HG03103 (cell line): Measurements from ENCODE around the gene ZNF92.
A peak's percentile ranks its signal among the peaks of the same experiment; 100 is the strongest.
"Not testable (repeated sequence)": the region's sequence is repeated elsewhere in the genome, so short reads cannot be mapped to it uniquely, and the experiment has no call there.

ENCODE experiments used
- ATAC-seq: cut with Tn5 transposase; IDR thresholded peaks from one replicate; pipeline ENCODE4 v1.9.1; 2021; ENCODE audit warnings: low read depth; ENCODE audit not compliant: unreplicated experiment

The ZNF92 gene

DNA sequence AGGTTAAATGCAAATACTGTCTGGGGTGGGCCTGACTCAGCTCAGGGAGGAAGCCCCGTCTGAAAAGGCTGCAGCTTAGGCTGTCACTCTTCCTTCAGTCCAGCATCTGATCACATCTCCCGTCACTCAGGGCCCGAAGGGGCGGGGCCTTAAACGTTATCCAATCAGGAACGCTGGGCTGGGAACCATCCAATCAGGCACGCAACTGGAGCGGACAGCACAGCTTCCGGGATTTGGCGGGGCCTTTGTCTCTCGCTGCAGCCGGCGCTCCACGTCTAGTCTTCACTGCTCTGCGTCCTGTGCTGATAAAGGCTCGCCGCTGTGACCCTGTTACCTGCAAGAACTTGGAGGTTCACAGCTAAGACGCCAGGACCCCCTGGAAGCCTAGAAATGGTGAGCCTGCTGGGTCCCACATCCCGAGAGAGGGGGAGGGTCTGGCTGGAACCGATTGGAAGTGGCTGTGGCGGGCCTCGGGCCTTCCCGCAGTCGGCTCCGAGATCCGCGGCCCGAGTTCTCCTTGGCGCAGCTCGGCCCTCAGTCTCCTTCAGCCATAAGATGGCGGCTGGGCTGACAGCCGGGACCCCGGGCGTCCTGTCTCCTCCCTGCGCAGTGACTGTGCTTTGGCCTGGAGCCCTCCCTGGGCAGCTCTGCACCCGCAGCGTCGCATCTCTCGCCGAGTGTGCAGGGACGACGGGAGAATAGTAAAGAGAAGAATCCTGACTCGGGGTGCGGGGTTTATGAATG, at the start of gene ZNF92:
Gene ZNF92, plus strand, starts transcription at position 248 of the 744 bp plus-strand sequence. Its CDS starts 143 bp downstream, at position 391.
- peak; percentile 99 for ATAC-seq

DNA sequence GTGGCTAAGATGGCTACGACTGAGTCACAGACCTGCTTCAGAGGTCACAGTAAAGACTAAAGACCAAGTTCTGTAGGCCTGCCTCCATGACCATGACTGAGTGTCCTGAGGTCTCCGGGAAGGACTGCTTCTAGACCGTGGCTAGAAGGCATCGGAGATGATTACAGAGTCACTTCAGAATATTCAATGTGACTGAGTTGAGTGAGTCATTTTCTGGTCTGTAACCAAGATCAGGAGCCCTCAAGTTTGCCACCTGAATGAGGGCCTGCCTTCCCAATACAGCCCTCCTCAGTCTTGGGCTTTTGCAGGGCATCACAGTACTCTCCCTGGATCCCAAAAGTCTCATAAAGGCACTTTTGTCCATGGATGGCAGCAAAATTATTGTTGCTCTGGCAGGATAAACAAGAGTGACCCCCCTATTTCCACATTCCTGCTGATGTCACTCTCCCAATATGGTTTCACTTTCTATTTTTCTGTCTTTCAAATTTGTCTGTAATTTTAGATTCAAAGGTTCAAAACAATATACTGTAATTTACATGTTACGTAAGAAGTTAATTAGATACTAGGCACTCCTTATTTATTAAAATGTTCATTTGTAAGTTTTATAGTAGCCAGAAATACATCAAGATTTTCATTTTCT, 47.7 kb upstream of the ZNF92 start:
- ATAC-seq = no peak

DNA sequence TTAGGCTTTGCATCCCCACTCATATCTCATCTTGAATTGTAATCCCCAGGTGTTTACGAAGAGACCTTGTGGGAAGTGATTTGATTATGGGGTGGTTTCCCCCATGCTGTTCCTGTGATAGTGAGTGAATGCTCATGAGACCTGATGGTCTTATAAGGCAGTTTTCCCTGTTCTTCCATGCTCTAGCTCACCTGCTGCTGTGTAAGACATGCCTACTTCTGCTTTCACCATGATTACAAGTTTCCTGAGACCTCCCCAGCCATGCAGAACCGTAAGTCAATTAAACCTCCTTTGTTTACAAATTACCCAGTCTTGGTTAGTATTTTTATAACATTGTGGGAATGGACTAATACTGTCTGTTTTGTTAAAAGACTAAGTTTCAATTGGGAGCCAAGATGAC, 35.3 kb upstream of the ZNF92 start:
- ATAC-seq = peak; percentile 68

DNA sequence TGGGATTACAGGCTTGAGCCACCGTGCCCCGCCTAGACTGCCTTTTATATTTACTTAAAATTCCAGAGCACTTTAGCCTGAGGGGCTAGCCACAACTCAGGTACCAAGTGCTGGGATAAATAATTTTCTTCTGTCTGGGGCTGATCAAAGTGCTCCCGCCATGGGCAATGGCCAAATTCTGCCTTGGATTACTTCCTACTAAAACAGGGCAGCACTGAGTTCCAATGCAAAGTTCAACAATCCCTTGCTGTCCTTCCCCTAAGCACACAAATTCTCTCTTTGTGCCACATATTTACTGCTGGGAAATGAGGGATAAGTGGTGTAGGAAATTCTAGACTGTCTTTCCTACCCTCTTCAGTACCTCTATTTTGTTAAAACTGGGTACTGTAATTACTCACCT, 34.4 kb upstream of the ZNF92 start:
- no peak for ATAC-seq

DNA sequence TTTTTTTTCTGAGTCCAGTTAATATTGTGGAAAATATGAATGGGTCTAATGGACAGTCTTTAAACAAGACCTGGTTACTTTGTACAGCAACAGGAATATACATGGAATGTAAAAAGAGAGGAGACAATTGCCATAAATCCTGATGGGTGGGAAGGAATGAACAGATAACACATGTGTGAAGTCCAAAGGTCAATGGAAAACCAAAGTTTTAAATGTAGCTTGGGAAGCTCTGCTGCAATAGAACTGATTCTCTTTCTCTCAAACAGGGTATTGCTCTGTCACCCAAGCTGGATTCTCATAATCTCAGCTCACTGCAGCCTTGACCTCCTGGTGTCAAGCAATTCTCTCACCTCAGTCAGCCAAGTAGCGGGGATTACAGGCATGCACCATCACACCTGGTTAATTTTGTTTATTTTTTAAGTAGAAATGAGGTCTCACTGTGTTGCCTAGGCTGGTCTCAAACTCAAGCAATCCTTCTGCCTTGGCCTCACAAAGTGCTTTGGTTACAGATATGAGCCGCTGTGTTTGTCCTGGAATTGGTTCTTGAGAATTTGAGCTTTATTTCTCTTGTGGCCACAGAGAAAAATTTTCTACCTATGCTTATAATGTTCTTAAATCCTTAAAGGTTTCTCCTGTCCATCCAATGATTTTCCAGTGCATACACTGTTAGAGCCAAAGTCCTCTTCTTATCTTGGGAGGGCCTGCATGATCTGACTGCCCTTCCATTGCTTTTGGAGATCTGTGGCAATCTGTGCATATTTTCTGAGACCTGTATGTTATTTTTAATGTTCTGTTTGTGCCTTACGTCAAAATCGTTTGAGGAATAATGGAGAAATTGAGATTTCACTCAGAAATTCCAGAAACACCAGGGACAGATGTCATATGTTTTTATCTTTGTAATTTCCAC, 30.7 kb upstream of the ZNF92 start:
- no peak for ATAC-seq

DNA sequence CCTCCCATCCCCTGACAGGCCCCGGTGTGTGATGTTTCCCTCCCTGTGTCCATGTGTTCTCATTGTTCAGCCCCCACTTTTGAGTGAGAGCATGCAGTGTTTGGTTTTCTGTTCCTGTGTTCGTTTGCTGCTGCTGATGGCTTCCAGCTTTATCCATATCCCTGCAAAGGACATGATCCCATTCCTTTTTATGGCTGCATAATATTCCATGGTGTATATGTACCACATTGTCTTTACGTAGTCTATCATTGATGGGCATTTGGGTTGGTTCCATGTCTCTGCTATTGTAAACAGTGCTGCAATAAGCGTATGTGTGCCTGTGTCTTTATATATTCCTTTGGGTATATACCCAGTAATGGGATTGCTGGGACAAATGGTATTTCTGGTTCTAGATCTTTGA, 29.1 kb upstream of the ZNF92 start:
- ATAC-seq = not testable (repeated sequence)

DNA sequence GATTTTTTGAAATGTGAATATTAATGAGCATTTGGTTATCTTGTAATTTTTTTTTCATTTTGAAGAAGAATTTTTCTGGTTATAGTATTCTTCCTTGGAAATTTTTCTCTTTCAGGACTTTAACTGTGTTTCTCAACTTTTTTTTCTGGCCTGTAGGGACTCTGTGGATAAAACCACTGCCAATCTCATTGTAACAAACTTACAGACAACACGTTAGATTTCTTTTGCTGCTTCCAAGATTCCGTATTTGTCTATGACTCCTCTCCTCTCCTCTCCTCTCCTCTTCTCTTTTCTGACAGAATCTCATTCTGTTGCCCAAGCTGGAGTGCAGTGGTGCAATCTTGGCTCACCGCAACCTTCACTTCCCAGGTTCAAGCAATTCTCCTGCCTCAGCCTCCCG, 19.4 kb upstream of the ZNF92 start:
- no peak for ATAC-seq

DNA sequence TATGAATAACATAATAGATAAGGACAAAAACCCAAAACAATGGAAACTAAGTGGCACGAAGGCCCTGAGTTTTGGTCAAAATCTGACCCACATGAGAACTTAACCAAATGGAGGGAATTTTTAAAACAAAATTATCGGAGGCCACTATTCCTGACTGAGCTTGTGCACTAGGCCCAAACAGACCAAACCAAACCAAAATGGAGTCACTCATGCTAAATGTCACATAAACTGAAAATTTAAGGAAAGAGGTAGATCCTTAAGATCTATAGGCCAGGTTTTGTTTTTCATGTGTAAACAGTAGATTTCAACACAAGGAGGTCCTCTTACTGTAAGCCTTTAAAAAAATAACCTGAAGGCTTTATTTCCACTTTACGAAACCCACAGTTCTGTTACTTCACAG, 3.8 kb upstream of the ZNF92 start:
- no peak for ATAC-seq

DNA sequence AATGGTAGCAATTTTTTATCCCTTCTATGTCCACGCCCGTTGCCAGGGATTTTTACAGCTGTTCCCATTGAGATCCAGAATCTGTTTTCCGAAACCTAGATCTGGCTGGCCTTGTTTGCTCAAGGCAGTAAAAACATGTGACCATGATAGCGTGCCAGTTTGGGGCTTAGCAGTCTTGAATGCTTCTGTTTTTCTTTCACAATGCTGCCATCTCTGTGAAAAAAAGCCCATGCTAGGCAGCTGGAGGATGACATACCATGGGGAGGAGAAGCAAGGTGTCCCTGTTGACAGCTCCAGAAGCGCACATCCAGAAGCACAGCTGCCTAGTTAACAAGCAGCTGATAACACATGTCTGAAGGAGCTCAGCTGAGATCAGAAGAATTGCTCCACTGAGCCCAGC, 2.2 kb upstream of the ZNF92 start:
- ATAC-seq = no peak

DNA sequence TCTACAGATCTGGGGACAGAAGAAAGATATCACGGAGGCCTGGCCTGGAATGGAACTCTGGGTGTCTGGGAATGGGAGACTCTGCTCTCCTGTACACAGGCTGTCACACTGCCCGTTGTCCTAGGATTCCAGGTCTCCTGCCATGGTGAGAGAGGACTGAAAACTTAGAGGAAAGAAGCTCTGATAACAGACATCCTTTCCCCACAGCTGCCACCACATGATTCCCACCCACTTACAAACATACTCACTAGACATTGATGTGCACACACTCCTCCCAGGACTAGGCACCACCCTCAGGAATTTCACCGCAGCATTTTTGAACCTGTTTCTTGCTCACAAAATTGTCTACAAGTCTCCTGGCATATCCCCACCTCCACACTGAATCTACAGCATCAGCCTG, 5.7 kb downstream of the ZNF92 start:
- ATAC-seq = no peak

DNA sequence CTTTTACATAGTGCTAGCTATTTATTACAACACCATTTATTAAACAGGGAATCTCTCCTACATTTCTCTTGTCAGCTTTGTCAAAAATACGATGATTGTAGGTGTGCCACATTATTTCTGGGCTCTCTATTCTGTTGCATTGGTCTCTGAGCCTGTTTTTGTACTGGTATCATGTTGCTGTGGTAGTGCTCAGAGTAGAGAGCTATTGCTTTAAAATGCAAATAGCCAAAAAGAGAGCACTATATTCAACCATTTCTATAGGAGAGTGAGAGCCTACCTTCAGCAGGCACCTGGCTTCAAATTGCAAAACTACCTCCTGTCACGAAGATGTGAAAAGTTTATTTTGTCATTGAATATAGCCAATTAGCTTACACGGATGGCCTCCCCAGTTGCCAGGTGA, 8.1 kb downstream of the ZNF92 start:
- ATAC-seq = no peak

DNA sequence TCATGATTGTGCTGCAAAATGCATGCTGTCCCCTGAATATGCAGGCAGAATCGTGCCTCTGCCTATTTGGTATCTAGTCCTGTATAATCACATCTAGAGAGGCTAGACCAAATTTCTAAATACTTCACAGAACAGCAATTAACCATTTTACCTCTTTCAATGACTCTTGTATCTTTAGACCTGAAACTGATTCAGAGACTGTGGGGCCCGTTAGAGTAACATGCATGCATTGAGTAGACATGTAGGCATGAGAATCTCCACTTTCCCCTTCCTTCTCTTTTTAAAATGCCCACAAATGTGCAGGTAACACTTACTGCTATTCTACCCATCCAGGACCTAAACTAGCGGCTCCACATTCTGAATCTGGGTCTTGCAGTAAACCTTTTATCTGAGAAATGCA, 8.8 kb downstream of the ZNF92 start:
- no peak for ATAC-seq

DNA sequence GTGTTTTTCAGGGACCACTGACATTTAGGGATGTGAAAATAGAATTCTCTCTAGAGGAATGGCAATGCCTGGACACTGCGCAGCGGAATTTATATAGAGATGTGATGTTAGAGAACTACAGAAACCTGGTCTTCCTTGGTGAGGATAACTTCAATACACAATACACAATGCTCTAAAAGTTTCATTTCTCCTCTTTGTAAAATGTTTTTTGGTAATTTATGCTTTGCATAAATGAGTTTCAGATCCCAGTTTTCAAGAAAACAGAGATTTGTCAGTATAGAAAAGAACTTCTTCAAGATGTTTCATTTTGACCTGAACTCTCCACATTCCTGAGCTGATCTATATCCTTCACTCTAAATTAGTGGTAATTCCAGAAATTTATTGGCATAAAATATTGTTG, 14.2 kb downstream of the ZNF92 start:
- ATAC-seq = no peak

DNA sequence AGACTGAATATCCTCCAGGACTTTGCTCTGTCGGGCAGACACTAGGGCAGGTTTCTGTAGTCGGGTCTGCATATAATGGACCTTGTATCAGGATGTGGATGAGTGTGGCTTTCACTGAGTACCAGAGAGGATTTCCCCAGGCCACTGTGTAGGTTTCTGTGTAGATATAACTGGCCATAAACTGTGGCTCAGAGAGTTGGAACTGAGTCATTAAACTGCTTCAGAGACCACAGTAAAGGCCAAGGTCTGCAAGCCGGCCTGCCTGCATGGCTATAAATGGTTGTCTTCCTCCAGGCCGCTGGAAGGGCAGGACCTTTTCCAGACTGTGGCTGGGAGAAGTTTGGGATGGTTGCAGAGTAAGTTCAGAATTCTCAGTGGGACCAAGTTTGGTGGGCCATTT, 16.9 kb downstream of the ZNF92 start:
- ATAC-seq = no peak

DNA sequence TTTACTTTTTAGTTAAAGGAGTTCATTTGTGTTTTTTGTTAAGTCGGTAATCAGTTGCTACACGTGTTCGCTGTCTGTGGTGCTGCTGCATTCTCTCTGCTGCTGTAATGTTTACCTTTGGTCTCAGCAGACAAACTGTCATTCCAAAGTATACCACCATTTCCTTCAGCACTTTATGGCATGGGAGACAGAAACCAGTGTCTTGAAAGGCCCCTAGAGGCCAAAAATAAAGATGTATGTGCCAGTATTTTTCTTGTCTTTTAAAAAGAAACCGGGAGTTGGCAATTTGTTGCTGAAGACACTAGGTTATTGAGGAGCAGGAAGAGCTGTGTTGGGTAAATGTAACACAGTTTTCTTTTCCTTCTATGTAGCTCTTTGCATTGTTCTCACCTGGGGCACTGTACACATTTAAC, 24.1 kb downstream of the ZNF92 start:
- ATAC-seq = no peak

DNA sequence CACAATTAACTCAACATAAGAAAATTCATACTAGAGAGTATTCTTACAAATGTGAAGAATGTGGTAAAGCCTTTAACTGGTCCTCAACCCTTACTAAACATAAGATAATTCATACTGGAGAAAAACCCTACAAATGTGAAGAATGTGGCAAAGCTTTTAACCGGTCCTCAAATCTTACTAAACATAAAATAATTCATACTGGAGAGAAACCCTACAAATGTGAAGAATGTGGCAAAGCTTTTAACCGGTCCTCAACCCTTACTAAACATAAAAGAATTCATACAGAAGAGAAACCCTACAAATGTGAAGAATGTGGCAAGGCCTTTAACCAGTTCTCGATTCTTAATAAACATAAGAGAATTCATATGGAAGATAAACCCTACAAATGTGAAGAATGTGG, 25.0 kb downstream of the ZNF92 start:
- ATAC-seq = not testable (repeated sequence)

DNA sequence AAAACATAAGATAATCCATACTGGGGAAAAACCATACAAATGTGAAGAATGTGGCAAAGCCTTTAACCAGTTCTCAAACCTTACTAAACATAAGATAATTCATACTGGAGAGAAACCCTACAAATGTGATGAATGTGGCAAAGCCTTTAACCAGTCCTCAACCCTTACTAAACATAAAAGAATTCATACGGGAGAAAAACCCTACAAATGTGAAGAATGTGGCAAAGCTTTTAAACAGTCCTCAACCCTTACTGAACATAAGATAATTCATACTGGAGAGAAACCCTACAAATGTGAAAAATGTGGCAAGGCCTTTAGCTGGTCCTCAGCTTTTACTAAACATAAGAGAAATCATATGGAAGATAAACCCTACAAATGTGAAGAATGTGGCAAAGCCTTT, 25.4 kb downstream of the ZNF92 start:
- ATAC-seq = not testable (repeated sequence)

DNA sequence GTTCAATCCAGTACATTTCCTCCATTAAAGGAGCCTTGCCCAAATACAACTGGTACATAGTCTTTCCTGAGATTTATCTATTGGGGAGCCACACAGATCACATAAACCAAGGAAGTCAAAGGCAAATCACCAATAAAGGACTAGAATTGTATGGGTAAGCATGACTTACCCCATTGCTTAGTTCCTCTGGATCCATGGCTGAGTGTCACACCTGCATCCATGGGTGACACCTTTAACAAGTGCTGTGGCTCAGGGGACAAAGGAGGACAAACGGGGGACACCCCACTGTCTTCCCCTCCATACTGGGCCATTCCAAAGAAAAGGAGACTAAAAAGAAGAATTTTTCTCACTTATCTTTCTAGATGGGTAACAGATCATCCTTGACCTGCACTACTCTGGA, 30.4 kb downstream of the ZNF92 start:
- no peak for ATAC-seq

DNA sequence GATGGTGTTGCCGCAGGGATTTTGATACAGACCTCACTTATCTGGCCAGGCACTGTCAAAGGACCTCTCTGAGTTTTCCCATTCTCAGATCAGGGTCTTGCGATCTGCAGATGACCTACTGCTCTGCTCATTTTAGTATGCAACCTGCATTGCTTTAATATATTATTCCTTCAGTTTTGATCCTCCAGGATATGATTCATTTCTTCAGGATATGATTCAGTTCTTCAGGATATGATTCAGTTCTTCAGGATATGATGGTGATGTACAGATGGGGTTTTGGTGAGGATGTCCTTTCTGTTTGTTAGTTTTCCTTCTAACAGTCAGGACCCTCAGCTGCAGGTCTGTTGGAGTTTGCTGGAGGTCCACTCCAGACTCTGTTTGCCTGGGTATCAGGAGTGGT, 33.1 kb downstream of the ZNF92 start:
- ATAC-seq = not testable (repeated sequence)

DNA sequence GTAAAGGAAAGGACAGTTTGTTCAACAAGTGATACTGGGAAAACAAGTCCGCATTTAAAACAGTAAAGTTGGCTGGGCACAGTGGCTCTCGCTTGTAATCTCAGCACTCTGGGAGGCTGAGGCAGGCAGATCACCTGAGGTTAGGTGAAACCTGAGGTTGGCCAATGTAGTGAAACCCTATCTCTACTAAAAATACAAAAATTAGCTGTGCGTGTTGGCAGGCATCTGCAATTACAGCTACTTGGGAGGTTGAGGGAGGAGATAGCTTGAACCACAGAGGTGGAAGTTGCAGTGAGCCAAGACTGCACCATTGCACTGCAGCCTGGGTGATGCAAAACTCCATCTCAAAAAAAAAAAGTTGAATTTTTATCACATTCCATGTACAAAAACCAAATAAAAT, 35.7 kb downstream of the ZNF92 start:
- ATAC-seq = no peak

DNA sequence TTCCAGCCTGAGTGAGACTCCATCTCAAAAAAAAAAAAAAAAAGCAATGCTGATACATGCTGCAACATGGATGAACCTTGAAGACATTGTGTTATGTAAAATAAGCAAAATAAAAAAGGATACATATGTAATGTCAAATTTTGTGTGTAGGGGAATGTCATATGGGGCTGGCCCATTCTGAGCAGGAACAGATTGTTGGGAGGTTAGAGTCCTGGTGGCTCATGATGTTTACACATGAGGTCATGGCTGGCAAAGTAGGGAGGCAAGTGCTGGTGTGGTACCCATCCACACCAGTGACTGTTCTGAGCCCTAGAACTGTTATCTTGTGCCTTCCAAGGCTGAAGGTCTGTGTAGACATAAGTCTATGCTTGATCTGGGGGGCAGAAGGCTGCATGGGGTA, 37.6 kb downstream of the ZNF92 start:
- ATAC-seq = no peak
